PFSK-1 (cell line): ENCODE data around the gene TK1.

Source experiments
- FOXP2 ChIP-seq: optimal IDR thresholded peaks from 2 replicates; pipeline ENCODE3; 2011; ENCODE audit warnings: borderline replicate concordance, control low read depth, inconsistent platforms; ENCODE audit not compliant: insufficient read depth; ENCODE audit errors: extremely low read length, extremely low read depth
- POLR2AphosphoS5 ChIP-seq: IDR thresholded peaks from 2 replicates; pipeline ENCODE4 v1.6.1; 2012; ENCODE audit warnings: low read depth, mild to moderate bottlenecking, control low read depth, low read length, moderate library complexity
- REST ChIP-seq, 2 experiments: IDR thresholded peaks; 2 replicates each; pipeline versions ENCODE4 v1.6.1 to v1.8.0; 2011 to 2012; ENCODE audit warnings: low read depth in 2 of 2, low read length in 2 of 2, control low read depth in 1 of 2, inconsistent platforms in 1 of 2, mild to moderate bottlenecking in 1 of 2, moderate library complexity in 1 of 2; ENCODE audit not compliant: insufficient read depth in 1 of 2
- SIN3A ChIP-seq: IDR thresholded peaks from 2 replicates; pipeline ENCODE4 v1.6.1; 2012; ENCODE audit warnings: mild to moderate bottlenecking, low read length, moderate library complexity, borderline replicate concordance; ENCODE audit not compliant: insufficient read depth
- TAF1 ChIP-seq: IDR thresholded peaks from 2 replicates; pipeline ENCODE4 v1.6.1; 2012; ENCODE audit warnings: low read length, control low read depth, borderline replicate concordance; ENCODE audit not compliant: insufficient read depth

Gene TK1

GRCh38 chr17:78130437-78131101 lies 56.3 kb downstream of the TK1 start, which contains the start of gene TMC8:
TMC8 (plus strand) TSS chr17:78130771; CDS start chr17:78131589, 818 bp downstream.
- TF ChIP-seq TAF1 (no peak), FOXP2 (no peak), SIN3A (no peak), REST (IDR thresholded peaks at IDR 0.05; ENCODE audit: insufficient read depth in 1 of 2, low read depth in 2 of 2, low read length in 2 of 2) (no peak), POLR2AphosphoS5 (no peak)

- TF ChIP-seq TAF1, result no peak
- no peak for TF ChIP-seq SIN3A
- no peak for TF ChIP-seq FOXP2
- TF ChIP-seq REST (IDR thresholded peaks at IDR 0.05; ENCODE audit: insufficient read depth in 1 of 2, low read depth in 2 of 2, low read length in 2 of 2), result no peak
- no peak for TF ChIP-seq POLR2AphosphoS5
Observed at GRCh38 chr17:78130090-78130436, 56.8 kb downstream of the TK1 start.

GRCh38 chr17:78129351-78130089 lies 57.3 kb downstream of the TK1 start:
- TF ChIP-seq SIN3A, result no peak
- TF ChIP-seq REST (IDR thresholded peaks at IDR 0.05; ENCODE audit: insufficient read depth in 1 of 2, low read depth in 2 of 2, low read length in 2 of 2), result no peak
- no peak for TF ChIP-seq FOXP2
- TF ChIP-seq POLR2AphosphoS5, result no peak
- no peak for TF ChIP-seq TAF1

- TF ChIP-seq POLR2AphosphoS5, result no peak
- no peak for TF ChIP-seq FOXP2
- TF ChIP-seq TAF1, result no peak
- TF ChIP-seq SIN3A, result no peak; the same call in 1 of the 2 replicates
- no peak for TF ChIP-seq REST (IDR thresholded peaks at IDR 0.05; ENCODE audit: insufficient read depth in 1 of 2, low read depth in 2 of 2, low read length in 2 of 2)
Observed at GRCh38 chr17:78128551-78129350, 58.1 kb downstream of the TK1 start, which contains the start of gene TMC6. TMC6 (minus strand) TSS chr17:78128755; CDS start chr17:78126832, 1,923 bp downstream.
